Dendritic cell treated with granulocyte-macrophage colony-stimulating factor and Interleukin-4, amounts not matched to agents 40 ng/mL and 50 ng/mL, for 4 days (primary cell): ENCODE results near the gene CRADD.

Experiments
- H3K27ac Mint-ChIP-seq: one replicate; pipeline ENCODE4 v1.8.0; 2022; ENCODE audit warnings: mild to moderate bottlenecking, mixed read lengths
- H3K27me3 Mint-ChIP-seq: one replicate; pipeline ENCODE4 v1.8.0; 2022; ENCODE audit warnings: mild to moderate bottlenecking, mixed read lengths
- H3K36me3 Mint-ChIP-seq: one replicate; pipeline ENCODE4 v1.8.0; 2022; ENCODE audit warnings: low read depth, mixed read lengths
- H3K4me1 Mint-ChIP-seq: one replicate; pipeline ENCODE4 v1.8.0; 2022; ENCODE audit warnings: low read depth, mixed read lengths
- H3K4me3 Mint-ChIP-seq: one replicate; pipeline ENCODE4 v1.8.0; 2022; ENCODE audit warnings: mild to moderate bottlenecking, moderate library complexity, mixed read lengths
- H3K9me3 Mint-ChIP-seq: one replicate; pipeline ENCODE4 v1.8.0; 2022; ENCODE audit warnings: mixed read lengths
- intact Hi-C: fragments of 100-400 bp; cut with micrococcal nuclease; formaldehyde crosslinking; loops from one replicate; pipeline ENCODE4 v1.15.0; 2022

CRADD gene

DNA sequence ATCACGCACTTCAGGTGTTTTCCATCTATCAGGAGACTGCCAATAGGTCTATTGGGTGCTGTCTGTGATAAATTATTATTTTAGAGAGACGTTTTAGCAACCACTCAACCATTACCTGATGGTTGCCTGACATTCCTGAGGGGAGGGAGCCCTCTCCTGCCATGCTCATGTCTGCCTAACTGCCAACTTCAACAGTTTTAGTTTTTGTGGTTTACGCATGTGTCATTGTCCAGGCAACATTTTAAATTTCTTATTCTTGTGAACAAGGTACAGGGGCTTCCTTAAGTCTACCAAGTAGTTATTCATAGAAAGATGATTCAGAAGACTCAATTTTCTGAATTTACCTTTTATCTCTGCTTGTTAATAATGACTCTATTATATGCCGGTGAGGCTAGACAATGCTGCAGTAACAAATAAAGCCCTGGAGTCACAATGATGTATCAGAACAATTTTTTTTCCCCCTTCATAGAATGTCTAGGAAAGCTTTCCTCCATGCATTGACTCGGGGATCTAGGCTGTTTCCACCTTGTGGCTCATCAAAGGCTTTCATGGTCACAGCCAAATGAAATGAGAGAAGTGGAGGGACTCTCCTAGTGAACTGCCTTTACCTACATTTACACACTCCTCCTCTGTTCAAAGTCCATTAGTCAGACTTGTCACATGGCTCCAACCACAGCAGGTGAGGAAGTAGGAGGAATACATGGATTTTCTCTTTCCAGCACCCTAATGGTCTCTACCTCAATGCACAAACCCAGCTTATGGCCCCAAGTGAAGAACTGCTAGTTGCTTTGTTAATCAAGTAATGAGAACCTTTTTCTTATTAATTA is 225.8 kb downstream of the CRADD start:
- Mint-ChIP-seq H3K27ac (no peak overlapping the region), H3K9me3 (no peaks in the 10 kb centered on the region), H3K36me3 (no peaks in the 10 kb centered on the region), H3K4me1 (no peaks in the 10 kb centered on the region), H3K4me3 (no peak overlapping the region), H3K27me3 (no peaks in the 10 kb centered on the region)
- intact Hi-C loops = no loop called here

DNA sequence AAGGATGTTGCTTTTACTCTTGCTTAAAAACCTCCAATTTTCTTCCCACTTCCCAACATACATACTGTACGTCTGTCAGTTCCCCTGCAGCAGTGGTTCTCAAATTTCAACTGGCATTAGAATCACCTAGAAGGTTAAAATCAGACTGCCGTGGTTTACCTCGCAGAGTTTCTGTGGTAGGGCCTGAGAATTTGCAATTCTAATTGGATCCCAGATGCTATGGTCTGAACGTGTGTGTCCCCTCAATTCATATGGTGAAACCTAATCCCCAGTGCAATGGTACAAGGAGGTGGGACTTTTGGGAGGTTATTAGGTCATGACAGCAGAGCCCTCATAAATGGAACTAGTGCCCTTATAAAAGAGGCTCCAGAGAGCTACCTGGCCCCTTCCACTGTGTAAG is 226.9 kb downstream of the CRADD start:
- Mint-ChIP-seq H3K27me3 (no peaks in the 10 kb centered on the region), H3K9me3 (no peaks in the 10 kb centered on the region), H3K4me3 (no peak overlapping the region), H3K36me3 (no peaks in the 10 kb centered on the region), H3K4me1 (no peaks in the 10 kb centered on the region), H3K27ac (no peak overlapping the region)
- intact Hi-C loops = no loop called here

DNA sequence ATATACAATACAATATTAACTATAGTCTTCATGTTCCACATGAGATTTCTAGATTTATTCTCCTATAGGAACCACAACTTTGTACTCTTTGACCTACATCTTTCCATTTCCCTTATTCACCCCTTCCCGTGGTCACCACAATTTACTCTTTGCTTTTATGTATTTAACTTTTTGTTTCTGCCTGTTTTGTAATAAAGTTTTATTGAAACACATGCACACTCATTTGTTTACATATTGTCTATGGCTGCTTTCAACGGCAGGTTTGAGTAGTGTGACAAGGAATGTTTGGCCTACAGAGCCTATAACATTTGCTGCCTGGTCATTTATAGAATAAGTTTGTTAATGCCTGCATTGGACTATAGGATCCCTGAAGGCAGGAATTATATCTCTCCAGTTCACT is 231.1 kb downstream of the CRADD start:
- intact Hi-C loops = no loop called here
- Mint-ChIP-seq H3K4me3 (no peak overlapping the region), H3K27me3 (no peaks in the 10 kb centered on the region), H3K27ac (no peak overlapping the region), H3K9me3 (no peaks in the 10 kb centered on the region), H3K4me1 (no peaks in the 10 kb centered on the region), H3K36me3 (no peaks in the 10 kb centered on the region)

DNA sequence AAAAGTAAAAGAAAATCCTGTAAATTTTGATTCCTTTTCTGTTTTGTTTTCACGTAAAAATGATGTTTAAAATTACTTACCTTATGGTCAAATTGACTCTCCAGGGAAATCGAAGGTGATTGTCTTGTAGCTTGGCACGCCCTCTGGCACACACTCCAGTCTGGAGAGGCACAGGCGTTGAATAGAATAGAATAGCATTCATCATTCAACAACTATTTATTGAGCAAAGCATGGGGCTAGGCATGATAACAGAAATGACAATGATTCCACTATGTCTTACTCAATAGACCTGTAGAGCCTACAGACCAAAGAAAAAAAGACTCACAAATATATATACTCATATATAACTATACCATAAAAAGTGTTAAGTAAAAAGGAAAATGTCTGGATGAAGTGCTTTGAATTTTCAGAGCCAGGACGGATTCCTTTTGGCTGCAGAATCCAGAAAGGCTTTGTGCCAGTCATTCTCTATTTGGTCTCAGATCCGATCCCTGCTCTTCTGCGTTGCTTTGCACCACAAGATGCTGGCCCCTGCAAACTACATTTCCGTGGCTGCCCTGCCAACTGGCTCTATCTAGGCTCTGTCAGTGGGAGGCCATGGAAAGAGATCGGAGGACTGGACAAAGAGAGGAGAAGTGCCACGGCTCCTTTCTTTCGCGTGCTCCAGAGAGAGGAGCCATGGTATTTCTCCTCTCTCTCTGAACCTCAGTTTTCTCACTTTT is 231.8 kb downstream of the CRADD start:
- no peaks in the 10 kb centered on the region for H3K36me3 Mint-ChIP-seq
- intact Hi-C loops = no loop called here
- H3K27ac Mint-ChIP-seq = no peak overlapping the region
- no peaks in the 10 kb centered on the region for H3K9me3 Mint-ChIP-seq
- H3K4me3 Mint-ChIP-seq = no peak overlapping the region
- H3K27me3 Mint-ChIP-seq = no peaks in the 10 kb centered on the region
- no peaks in the 10 kb centered on the region for H3K4me1 Mint-ChIP-seq

GRCh38 chr12:93911396-93911795 is 234.2 kb downstream of the CRADD start:
- H3K4me1 Mint-ChIP-seq = no peaks in the 10 kb centered on the region
- no peaks in the 10 kb centered on the region for H3K9me3 Mint-ChIP-seq
- no peak overlapping the region for H3K4me3 Mint-ChIP-seq
- no peaks in the 10 kb centered on the region for H3K36me3 Mint-ChIP-seq
- no peak overlapping the region for H3K27ac Mint-ChIP-seq
- no peaks in the 10 kb centered on the region for H3K27me3 Mint-ChIP-seq
- intact Hi-C loops = no loop called here

GRCh38 chr12:93912086-93912733 is 235.0 kb downstream of the CRADD start:
- H3K4me3 Mint-ChIP-seq = no peak overlapping the region
- H3K9me3 Mint-ChIP-seq = no peaks in the 10 kb centered on the region
- H3K27me3 Mint-ChIP-seq = no peaks in the 10 kb centered on the region
- no peaks in the 10 kb centered on the region for H3K36me3 Mint-ChIP-seq
- intact Hi-C loops = no loop called here
- H3K4me1 Mint-ChIP-seq = no peaks in the 10 kb centered on the region
- H3K27ac Mint-ChIP-seq = no peak overlapping the region

DNA sequence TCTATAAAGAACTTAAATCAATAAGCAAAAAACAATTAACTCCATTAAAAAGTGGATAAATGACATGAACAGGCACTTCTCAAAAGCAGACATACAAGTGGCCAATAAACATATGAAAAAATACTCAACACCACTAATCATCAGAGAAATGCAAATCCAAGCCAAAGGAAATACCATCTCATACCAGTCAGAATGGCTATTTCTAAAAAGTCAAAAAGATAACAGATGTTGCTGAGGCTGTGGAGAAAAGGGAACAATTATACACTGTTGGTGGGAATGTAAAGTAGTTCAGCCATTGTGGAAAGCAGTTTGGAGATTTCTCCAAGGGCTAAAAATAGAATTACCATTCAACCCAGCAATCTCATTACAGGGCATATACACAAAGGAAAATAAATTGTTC is 236.7 kb downstream of the CRADD start:
- Mint-ChIP-seq H3K36me3 (no peaks in the 10 kb centered on the region), H3K9me3 (peaks cover 6% of the 10 kb centered on the region), H3K4me1 (no peaks in the 10 kb centered on the region), H3K4me3 (no peak overlapping the region), H3K27me3 (no peaks in the 10 kb centered on the region), H3K27ac (no peak overlapping the region)
- intact Hi-C loops = no loop called here

DNA sequence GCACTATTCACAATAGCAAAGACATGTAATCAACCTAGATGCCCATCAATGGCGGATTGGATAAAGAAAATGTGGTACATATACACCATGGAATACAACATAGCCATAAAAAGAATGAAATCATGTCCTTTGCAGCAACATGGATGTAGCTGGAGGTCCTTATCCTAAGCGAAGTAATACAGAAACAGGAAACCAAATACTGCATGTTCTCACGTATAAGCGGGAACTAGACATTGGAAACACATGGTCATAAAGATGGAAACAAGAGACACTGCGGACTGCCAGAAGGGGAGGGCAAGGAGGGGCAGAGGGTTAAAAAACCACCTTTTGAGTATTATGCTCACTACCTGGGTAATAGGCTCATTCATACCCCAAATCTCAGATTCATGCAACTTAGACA is 237.1 kb downstream of the CRADD start:
- Mint-ChIP-seq H3K36me3 (no peaks in the 10 kb centered on the region), H3K9me3 (peaks cover 9% of the 10 kb centered on the region), H3K27me3 (no peaks in the 10 kb centered on the region), H3K27ac (no peak overlapping the region), H3K4me3 (no peak overlapping the region), H3K4me1 (no peaks in the 10 kb centered on the region)
- intact Hi-C loops = no loop called here

DNA sequence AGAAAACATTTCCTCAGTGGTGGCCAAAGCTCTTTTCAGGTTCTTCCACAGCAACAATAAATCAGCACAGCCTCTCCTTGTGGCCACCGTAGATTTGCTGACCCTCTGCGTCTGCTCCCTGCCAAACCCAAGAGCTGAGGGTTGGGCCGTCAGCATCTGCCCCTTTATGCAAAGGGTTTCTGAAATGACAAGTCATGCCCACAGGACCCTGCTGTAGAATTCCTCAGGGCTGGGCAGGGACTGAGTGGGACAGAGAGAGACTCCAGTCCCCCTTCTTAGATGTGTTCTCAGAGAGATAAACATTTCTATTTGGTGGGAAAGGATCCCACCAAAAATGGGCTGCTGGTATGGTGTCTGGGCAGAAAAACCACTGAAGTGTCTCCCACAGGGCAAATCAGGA is 238.2 kb downstream of the CRADD start:
- H3K4me1 Mint-ChIP-seq = no peaks in the 10 kb centered on the region
- no peak overlapping the region for H3K27ac Mint-ChIP-seq
- intact Hi-C loops = no loop called here
- H3K27me3 Mint-ChIP-seq = no peaks in the 10 kb centered on the region
- H3K9me3 Mint-ChIP-seq = peaks cover 9% of the 10 kb centered on the region
- no peak overlapping the region for H3K4me3 Mint-ChIP-seq
- H3K36me3 Mint-ChIP-seq = no peaks in the 10 kb centered on the region

DNA sequence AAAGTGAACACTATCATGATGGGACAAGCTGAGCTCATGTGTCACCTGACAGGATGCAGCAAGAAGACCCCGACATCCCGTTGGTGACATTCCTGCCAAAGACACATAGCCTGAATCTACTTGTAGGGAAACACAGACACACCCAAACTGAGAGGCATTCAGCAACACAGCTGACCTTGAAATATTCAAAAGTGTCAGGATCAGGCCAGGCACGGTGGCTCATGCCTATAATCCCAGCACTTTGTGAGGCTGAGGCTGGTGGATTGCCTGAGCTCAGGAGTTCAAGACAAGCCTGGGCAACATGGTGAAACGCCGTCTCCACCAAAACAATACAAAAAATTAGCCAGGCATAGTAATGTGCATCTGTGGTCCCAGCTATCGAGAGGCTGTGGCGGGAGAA is 239.2 kb downstream of the CRADD start:
- no peaks in the 10 kb centered on the region for H3K4me1 Mint-ChIP-seq
- no peak overlapping the region for H3K4me3 Mint-ChIP-seq
- H3K9me3 Mint-ChIP-seq = peaks cover 9% of the 10 kb centered on the region
- intact Hi-C loops = no loop called here
- H3K27ac Mint-ChIP-seq = no peak overlapping the region
- H3K27me3 Mint-ChIP-seq = no peaks in the 10 kb centered on the region
- H3K36me3 Mint-ChIP-seq = no peaks in the 10 kb centered on the region

DNA sequence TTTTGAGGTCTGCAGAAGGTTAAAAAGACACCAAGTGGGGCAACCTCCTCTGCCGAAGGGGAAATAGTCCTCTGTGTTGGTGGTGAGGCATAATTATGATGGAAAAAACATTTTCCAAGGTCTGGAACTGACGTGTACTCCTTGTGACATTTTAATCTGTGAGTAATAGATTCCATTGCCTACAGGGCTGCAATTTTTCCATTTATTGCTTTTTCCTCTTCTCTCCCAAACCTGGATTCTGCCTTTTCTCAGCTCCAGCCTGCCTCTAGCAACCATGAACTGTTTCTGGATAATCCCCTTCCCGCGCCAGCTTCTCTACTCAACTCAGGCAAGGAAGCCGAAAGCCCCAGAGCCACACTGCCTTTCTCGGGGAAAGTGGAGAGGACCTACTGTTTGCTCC is 241.1 kb downstream of the CRADD start:
- H3K27me3 Mint-ChIP-seq = no peaks in the 10 kb centered on the region
- no peak overlapping the region for H3K27ac Mint-ChIP-seq
- H3K9me3 Mint-ChIP-seq = peaks cover 9% of the 10 kb centered on the region
- H3K36me3 Mint-ChIP-seq = no peaks in the 10 kb centered on the region
- intact Hi-C loops = no loop called here
- H3K4me3 Mint-ChIP-seq = no peak overlapping the region
- H3K4me1 Mint-ChIP-seq = no peaks in the 10 kb centered on the region

DNA sequence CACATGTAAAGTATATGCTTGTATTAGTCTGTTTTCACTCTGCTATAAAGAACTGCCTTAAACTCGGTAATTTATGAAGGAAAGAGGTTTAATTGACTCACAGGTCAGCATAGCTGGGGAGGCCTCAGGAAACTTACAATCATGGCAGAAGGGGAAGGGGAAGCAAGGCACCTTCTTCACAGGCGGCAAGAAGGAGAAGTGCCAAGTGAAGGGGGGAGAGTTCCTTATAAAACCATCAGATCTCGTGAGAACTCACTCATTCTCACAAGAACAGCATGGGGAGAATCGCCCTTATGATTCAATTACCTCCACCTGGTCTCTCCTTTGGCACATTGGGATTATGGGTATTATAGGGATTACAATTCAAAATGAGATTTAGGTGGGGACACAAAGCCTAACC is 241.7 kb downstream of the CRADD start:
- intact Hi-C loops = no loop called here
- H3K4me1 Mint-ChIP-seq = no peaks in the 10 kb centered on the region

GRCh38 chr12:93921521-93921920 is 244.3 kb downstream of the CRADD start:
- intact Hi-C loops = no loop called here

More for the DNA sequence above, 241.7 kb downstream of the CRADD start:
- Mint-ChIP-seq H3K36me3 (no peaks in the 10 kb centered on the region), H3K27ac (no peak overlapping the region), H3K4me3 (no peak overlapping the region), H3K27me3 (no peaks in the 10 kb centered on the region), H3K9me3 (peaks cover 9% of the 10 kb centered on the region)

DNA sequence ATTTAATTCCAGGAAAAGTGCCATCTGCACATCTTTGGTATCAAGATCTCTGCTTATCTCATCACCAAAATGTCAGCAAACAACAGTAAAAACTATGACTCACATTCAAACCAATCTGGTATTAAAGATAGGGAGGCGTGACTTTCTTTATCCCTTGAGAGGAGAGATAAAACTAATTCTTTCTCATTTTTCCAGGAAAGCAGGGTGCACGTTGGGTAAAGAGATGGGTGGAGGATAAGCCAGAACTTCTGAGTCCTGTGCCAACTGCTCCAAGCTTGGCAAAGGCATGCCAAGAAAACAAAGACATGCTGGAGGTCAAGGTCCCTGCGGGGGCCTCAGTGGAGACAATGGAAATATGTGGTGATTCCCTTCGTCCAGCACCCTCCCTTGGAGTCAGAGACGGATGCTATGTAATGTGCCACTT is 245.4 kb downstream of the CRADD start:
- Mint-ChIP-seq H3K4me1 (no peaks in the 10 kb centered on the region), H3K36me3 (no peaks in the 10 kb centered on the region), H3K27me3 (no peaks in the 10 kb centered on the region), H3K9me3 (peaks cover 39% of the 10 kb centered on the region), H3K4me3 (no peak overlapping the region), H3K27ac (no peak overlapping the region)
- intact Hi-C loops = no loop called here

More at GRCh38 chr12:93921521-93921920, 244.3 kb downstream of the CRADD start:
- H3K4me1 Mint-ChIP-seq = no peaks in the 10 kb centered on the region
- no peaks in the 10 kb centered on the region for H3K27me3 Mint-ChIP-seq
- H3K4me3 Mint-ChIP-seq = no peak overlapping the region
- no peak overlapping the region for H3K27ac Mint-ChIP-seq
- H3K36me3 Mint-ChIP-seq = no peaks in the 10 kb centered on the region
- H3K9me3 Mint-ChIP-seq = peaks cover 28% of the 10 kb centered on the region
